VCaP (cell line): ENCODE measurements around the gene FTO.

ENCODE experiments used
- H3K27ac ChIP-seq: fragments of 450-650 bp; 2 replicates; pipeline ENCODE4 v1.5.1; 2017
- TF ChIP-seq, protein P1 (sequence below): fragments of 450-650 bp; conservative IDR thresholded peaks from 2 replicates; pipeline ENCODE4 v1.5.1; 2017; ENCODE audit warnings: mild to moderate bottlenecking, moderate library complexity

FTO gene

GRCh38 chr16:53768167-53768566 lies 64.2 kb downstream of the FTO start:
- H3K27ac ChIP-seq, result peak overlapping the region; percentile 21; the same call in 1 of the 2 replicates
- TF ChIP-seq, protein P1, sequence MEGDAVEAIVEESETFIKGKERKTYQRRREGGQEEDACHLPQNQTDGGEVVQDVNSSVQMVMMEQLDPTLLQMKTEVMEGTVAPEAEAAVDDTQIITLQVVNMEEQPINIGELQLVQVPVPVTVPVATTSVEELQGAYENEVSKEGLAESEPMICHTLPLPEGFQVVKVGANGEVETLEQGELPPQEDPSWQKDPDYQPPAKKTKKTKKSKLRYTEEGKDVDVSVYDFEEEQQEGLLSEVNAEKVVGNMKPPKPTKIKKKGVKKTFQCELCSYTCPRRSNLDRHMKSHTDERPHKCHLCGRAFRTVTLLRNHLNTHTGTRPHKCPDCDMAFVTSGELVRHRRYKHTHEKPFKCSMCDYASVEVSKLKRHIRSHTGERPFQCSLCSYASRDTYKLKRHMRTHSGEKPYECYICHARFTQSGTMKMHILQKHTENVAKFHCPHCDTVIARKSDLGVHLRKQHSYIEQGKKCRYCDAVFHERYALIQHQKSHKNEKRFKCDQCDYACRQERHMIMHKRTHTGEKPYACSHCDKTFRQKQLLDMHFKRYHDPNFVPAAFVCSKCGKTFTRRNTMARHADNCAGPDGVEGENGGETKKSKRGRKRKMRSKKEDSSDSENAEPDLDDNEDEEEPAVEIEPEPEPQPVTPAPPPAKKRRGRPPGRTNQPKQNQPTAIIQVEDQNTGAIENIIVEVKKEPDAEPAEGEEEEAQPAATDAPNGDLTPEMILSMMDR, result no peak

GRCh38 chr16:53768593-53768992 lies 64.6 kb downstream of the FTO start:
- TF ChIP-seq, protein P1, result no peak
- H3K27ac ChIP-seq, result peak overlapping the region; percentile 21; the same call in 1 of the 2 replicates

- peak overlapping the region; percentile 21; the same call in 1 of the 2 replicates for H3K27ac ChIP-seq
- TF ChIP-seq, protein P1, result no peak
Measured at GRCh38 chr16:53769185-53769584, 65.2 kb downstream of the FTO start.

DNA sequence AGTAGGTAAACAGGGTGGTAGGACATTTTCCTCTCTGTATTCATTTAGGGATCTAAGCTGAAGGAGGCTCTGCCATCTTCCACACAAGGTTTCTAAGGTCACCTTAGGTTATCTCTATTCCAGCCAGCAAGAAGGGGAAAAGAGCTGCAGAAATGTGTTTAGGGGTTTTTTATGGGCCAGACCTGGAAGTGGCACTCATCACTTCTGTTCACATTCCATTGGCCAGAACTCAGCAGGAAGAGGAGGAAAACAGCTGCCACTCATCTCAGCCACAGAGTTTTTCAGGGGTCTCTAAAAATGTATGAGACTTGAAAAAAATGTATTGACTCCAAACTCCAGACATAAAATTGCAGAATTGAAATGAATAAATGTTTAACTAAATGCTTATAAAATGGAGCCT lies 65.8 kb downstream of the FTO start:
- TF ChIP-seq, protein P1, result no peak
- no peak overlapping the region for H3K27ac ChIP-seq

GRCh38 chr16:53770641-53771040 lies 66.7 kb downstream of the FTO start:
- H3K27ac ChIP-seq, result no peak overlapping the region
- TF ChIP-seq, protein P1, result no peak

DNA sequence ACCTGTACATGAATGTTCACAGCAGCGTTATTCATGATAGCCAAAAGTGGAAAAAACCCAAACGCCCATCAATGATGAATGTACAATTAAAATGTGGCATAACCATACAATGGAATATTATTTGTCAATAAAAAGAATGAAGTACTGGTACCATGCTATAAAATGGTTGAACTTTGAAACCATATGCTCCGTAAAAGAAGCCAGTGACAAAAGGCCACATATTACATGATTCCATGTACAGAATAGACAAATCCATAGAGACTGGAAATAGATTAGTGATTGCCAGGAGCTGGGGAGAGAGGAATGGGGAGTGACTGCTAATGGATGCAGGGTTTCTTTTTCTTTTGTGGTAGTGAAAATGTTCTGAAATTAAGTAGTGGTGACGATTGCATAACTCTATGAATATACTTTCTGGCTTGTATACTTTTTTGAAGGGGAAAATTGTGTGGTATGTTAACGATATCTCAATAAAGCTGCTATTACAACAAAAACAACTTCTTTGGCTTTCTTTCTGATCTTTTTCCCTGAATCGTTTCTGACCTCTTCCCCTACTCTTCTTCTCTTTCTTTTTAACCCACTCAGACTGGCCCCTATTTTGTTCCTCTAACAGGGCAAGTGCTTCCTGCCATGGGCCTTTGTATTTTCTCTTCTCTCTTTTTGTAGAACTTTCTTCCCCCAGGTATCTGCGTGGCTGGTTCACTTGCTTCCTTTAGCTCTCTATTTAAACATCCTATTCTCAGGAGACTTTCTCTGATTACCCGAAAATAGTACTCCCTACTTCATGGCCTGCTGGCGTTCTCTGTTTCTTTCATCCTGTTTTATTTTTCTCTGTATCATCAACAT lies 67.9 kb downstream of the FTO start:
- TF ChIP-seq, protein P1, result no peak
- H3K27ac ChIP-seq, result peak overlapping the region; percentile 70

- H3K27ac ChIP-seq, result peak overlapping the region; percentile 70
- TF ChIP-seq, protein P1, result peak; percentile 80
Measured at GRCh38 chr16:53773150-53773846, 69.3 kb downstream of the FTO start.
